ENCODE measurements around the gene HDAC5.

The HDAC5 gene

DNA sequence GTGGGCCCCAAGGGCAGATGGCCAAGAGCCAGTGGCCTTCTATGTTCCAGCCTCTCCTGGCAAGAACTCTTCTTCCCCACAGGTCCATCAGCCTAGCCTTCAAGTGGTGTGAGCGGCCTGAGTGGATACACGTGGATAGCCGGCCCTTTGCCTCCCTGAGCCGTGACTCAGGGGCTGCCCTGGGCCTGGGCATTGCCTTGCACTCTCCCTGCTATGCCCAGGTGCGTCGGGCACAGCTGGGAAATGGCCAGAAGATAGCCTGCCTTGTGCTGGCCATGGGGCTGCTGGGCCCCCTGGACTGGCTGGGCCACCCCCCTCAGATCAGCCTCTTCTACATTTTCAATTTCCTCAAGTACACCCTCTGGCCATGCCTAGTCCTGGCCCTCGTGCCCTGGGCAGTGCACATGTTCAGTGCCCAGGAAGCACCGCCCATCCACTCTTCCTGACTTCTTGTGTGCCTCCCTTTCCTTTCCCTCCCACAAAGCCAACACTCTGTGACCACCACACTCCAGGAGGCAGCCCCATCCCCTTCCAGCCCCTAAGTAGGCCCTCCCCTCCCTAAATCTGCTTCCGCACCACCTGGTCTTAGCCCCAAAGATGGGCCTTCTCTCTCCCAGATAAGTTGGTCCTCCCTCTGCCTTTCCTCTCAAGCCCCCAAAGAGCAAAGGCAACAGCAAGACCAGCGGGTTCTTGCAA, 47.7 kb downstream of the HDAC5 start:
- TF ChIP-seq, protein P1, sequence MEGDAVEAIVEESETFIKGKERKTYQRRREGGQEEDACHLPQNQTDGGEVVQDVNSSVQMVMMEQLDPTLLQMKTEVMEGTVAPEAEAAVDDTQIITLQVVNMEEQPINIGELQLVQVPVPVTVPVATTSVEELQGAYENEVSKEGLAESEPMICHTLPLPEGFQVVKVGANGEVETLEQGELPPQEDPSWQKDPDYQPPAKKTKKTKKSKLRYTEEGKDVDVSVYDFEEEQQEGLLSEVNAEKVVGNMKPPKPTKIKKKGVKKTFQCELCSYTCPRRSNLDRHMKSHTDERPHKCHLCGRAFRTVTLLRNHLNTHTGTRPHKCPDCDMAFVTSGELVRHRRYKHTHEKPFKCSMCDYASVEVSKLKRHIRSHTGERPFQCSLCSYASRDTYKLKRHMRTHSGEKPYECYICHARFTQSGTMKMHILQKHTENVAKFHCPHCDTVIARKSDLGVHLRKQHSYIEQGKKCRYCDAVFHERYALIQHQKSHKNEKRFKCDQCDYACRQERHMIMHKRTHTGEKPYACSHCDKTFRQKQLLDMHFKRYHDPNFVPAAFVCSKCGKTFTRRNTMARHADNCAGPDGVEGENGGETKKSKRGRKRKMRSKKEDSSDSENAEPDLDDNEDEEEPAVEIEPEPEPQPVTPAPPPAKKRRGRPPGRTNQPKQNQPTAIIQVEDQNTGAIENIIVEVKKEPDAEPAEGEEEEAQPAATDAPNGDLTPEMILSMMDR (conservative IDR thresholded peaks at IDR 0.05; ENCODE audit: low read length): no peak

DNA sequence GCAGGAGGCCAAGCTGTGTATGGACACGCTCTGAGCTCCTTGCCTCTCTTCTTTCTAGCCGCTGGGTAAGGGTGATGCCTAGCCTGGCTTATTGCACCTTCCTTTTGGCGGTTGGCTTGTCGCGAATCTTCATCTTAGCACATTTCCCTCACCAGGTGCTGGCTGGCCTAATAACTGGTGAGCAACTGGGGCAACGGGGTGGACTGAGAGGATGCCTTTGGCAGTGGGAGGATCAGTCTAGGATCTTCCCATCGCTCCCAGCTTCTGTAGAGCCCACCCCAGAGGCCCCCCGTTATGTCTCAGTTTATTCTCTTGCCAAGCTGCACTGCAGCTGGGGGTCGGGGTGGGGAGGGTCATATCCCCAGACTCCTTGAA, 48.5 kb downstream of the HDAC5 start:
- TF ChIP-seq, protein P1 (conservative IDR thresholded peaks at IDR 0.05; ENCODE audit: low read length): no peak
- H3K4me3 ChIP-seq (ENCODE audit: low read length): no peak overlapping the region
- DNase-seq (ENCODE audit: low read depth): no peak

More for the DNA sequence above, 47.7 kb downstream of the HDAC5 start:
- H3K4me3 ChIP-seq (ENCODE audit: low read length): no peak overlapping the region
- DNase-seq (ENCODE audit: low read depth): no peak

DNA sequence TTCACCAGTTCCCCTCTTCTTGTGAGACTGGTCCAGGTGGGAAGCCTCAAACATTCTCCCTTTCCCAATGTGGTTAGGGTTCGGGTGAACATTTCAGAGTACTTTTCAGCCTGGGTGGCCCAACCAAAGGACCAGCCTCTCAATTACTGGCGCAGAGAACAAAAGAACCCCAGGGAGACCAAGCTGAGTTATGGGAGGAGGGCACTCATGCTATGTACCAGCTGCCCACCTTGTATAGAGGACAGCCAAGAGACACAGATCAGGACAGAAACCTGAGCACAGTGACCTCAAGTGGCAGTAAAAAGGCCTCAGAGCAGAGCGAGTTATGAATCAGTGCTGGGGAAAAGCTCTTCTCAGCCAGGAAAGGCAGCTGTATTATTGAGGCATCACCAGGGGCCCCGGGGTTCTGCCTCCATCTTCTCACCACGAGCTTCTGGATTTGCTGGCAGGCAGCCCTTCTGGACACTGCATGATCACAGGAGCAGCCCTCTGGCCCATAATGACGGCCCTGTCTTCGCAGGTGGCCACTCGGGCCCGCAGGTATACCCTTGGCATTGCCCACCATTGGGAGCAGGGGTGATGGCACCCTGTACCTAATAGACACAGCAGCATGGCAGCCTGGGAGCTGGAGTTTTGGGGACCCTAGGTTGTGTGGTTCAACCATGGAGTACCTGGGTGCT, 49.1 kb downstream of the HDAC5 start:
- TF ChIP-seq, protein P1 (conservative IDR thresholded peaks at IDR 0.05; ENCODE audit: low read length): no peak
- no peak for DNase-seq (ENCODE audit: low read depth)
- H3K4me3 ChIP-seq (ENCODE audit: low read length): no peak overlapping the region

DNA sequence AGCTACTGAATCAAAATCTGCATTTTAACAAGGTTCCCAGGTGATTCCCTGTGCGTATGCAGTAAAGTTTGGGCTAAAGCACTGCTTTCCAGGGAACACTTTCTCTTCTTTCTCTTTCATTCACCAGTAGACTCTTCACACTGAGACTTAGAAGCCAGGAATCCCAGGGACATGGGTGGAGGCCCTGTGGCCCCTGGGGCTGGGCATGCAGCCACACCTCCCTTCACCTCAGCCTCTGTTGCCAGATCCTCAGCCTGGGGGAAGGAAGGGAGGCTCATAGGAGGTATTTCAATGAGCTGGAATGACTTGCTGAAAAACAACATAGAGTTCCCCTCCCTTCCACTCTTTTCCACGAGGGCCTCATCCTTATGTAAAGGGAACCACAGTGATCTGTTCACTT, 51.7 kb downstream of the HDAC5 start:
- no peak for DNase-seq (ENCODE audit: low read depth)
- TF ChIP-seq, protein P1 (conservative IDR thresholded peaks at IDR 0.05; ENCODE audit: low read length): no peak
- H3K4me3 ChIP-seq (ENCODE audit: low read length): peak overlapping the region; percentile 84

DNA sequence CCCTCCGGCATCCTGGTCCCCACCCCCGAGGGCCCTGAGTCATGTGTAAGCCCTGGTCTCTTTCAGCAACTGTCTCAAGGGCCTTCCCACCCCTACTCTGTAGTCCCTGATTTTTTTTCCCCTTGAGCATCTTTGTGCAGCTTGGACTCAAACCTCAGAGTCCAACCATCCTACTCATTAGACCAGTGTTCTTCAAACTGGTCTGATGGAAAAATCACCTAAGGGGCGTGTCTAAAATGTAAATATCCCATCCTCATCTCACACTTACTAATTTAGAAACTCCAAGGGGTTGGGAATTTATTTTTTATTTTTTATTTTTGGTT, 52.3 kb downstream of the HDAC5 start:
- DNase-seq (ENCODE audit: low read depth): peak; percentile 77
- peak overlapping the region; percentile 84 for H3K4me3 ChIP-seq (ENCODE audit: low read length)
- TF ChIP-seq, protein P1 (conservative IDR thresholded peaks at IDR 0.05; ENCODE audit: low read length): no peak

DNA sequence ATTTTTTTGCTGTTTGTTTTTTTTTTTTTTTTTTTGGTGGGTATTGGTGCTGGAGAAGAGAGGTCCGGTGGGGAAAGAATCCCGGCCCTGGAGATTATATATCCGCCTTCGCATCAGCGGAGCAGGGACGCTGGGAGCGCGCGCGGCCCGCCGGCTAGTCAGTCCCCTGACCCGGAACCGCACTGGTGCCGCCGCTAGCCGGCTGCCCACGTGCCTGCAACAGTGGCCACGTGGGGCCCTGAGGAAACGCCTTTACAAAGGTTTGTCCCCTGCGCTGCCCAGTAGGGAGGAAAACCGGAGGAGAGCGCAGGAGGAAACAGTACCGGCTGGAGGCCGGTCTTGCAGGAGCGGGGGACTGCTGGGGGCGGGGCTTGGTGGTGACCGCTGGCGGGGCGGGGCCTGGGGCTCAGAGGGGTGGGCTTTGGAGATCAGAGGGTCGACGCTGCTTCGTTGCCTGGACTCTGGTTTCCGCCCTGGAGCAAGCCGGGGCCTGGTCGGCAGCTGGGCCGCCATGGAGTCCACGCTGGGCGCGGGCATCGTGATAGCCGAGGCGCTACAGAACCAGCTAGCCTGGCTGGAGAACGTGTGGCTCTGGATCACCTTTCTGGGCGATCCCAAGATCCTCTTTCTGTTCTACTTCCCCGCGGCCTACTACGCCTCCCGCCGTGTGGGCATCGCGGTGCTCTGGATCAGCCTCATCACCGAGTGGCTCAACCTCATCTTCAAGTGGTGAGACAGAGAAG, 52.8 kb downstream of the HDAC5 start, which contains the start of gene G6PC3:
G6PC3 (plus strand) TSS at position 281 of the 743 bp plus-strand sequence; CDS start at position 512, 231 bp downstream.
- TF ChIP-seq, protein P1 (conservative IDR thresholded peaks at IDR 0.05; ENCODE audit: low read length): no peak
- DNase-seq (ENCODE audit: low read depth): peak; percentile 97
- peak within 1 kb of the TSS; percentile 84 for H3K4me3 ChIP-seq (ENCODE audit: low read length)

Measured in AG10803 (cell line).